Glutamatergic neuron (in vitro differentiated cells): Measurements from ENCODE around the gene FBXW7. TPM values are rescaled to one million over a fixed set of nuclear protein-coding genes. Genes with fewer than 3 reads are reported as not detected.

Experiments used
- DNase-seq: peaks from one replicate; pipeline ENCODE4 v3.0.0; 2022
- H3K27ac Mint-ChIP-seq: one replicate; pipeline ENCODE4 v1.8.0; 2020; ENCODE audit warnings: mild to moderate bottlenecking, mixed read lengths, inconsistent platforms; ENCODE audit not compliant: unreplicated experiment
- H3K27me3 Mint-ChIP-seq: one replicate; pipeline ENCODE4 v1.8.0; 2020; ENCODE audit warnings: mild to moderate bottlenecking, moderate library complexity, mixed read lengths, inconsistent platforms; ENCODE audit not compliant: unreplicated experiment
- H3K36me3 Mint-ChIP-seq: one replicate; pipeline ENCODE4 v1.8.0; 2020; ENCODE audit warnings: mild to moderate bottlenecking, mixed read lengths, inconsistent platforms; ENCODE audit not compliant: unreplicated experiment
- H3K4me1 Mint-ChIP-seq: one replicate; pipeline ENCODE4 v1.8.0; 2020; ENCODE audit warnings: mild to moderate bottlenecking, low read depth, mixed read lengths, inconsistent platforms; ENCODE audit not compliant: unreplicated experiment
- H3K4me3 Mint-ChIP-seq: one replicate; pipeline ENCODE4 v1.8.0; 2020; ENCODE audit warnings: mild to moderate bottlenecking, mixed read lengths, inconsistent platforms; ENCODE audit not compliant: unreplicated experiment
- H3K9me3 Mint-ChIP-seq: one replicate; pipeline ENCODE4 v1.8.0; 2020; ENCODE audit warnings: mild to moderate bottlenecking, moderate library complexity, mixed read lengths, inconsistent platforms; ENCODE audit not compliant: unreplicated experiment
- CTCF ChIP-seq: fragments of 200-600 bp; sonication (generic); IDR thresholded peaks from one replicate; pipeline ENCODE4 v1.5.0; 2021; ENCODE audit not compliant: partially characterized antibody, unreplicated experiment
- total RNA-seq: library from RNA; stranded (reverse); fragmentation: NEBNext Ultra II Directional; extraction: Animal tissue kit (Norgen Biotek cat#: 25700); gene quantifications from one replicate; pipeline ENCODE4 v1.2.1, GENCODE V29; 2021; ENCODE audit not compliant: unreplicated experiment

FBXW7 gene
- total RNA-seq, 1 donor from 2014 or later = 57.5 TPM

GRCh38 chr4:152364383-152364782 is 171.5 kb downstream of the FBXW7 start:
- Mint-ChIP-seq H3K4me3 (no peak overlapping the region), H3K9me3 (peaks cover 5% of the 10 kb centered on the region), H3K27me3 (no peaks in the 10 kb centered on the region), H3K27ac (no peak overlapping the region), H3K36me3 (peaks cover 8% of the 10 kb centered on the region), H3K4me1 (peaks cover 21% of the 10 kb centered on the region)
- no peak for TF ChIP-seq CTCF
- DNase-seq = no peak

- no peak for DNase-seq
- no peak for TF ChIP-seq CTCF
- peaks cover 8% of the 10 kb centered on the region for H3K36me3 Mint-ChIP-seq
- H3K4me3 Mint-ChIP-seq = no peak overlapping the region
- H3K9me3 Mint-ChIP-seq = peaks cover 5% of the 10 kb centered on the region
- H3K4me1 Mint-ChIP-seq = peaks cover 16% of the 10 kb centered on the region
- peak overlapping the region; percentile 31 for H3K27ac Mint-ChIP-seq
- no peaks in the 10 kb centered on the region for H3K27me3 Mint-ChIP-seq
Observed at GRCh38 chr4:152363904-152364303, 172.0 kb downstream of the FBXW7 start.

GRCh38 chr4:152363086-152363485 is 172.8 kb downstream of the FBXW7 start:
- no peak overlapping the region for H3K4me3 Mint-ChIP-seq
- TF ChIP-seq CTCF = no peak
- H3K27ac Mint-ChIP-seq = peak overlapping the region; percentile 40

GRCh38 chr4:152360045-152360410 is 175.9 kb downstream of the FBXW7 start:
- H3K36me3 Mint-ChIP-seq = peaks cover under 1% of the 10 kb centered on the region
- H3K27me3 Mint-ChIP-seq = no peaks in the 10 kb centered on the region
- peaks cover 10% of the 10 kb centered on the region for H3K4me1 Mint-ChIP-seq
- H3K4me3 Mint-ChIP-seq = no peak overlapping the region
- no peak for DNase-seq
- H3K27ac Mint-ChIP-seq = no peak overlapping the region
- no peak for TF ChIP-seq CTCF
- H3K9me3 Mint-ChIP-seq = no peaks in the 10 kb centered on the region

More at GRCh38 chr4:152363086-152363485, 172.8 kb downstream of the FBXW7 start:
- Mint-ChIP-seq H3K36me3 (peaks cover 8% of the 10 kb centered on the region), H3K4me1 (peaks cover 10% of the 10 kb centered on the region), H3K27me3 (no peaks in the 10 kb centered on the region), H3K9me3 (peaks cover 5% of the 10 kb centered on the region)
- DNase-seq = no peak

- Mint-ChIP-seq H3K36me3 (no peaks in the 10 kb centered on the region), H3K27ac (no peak overlapping the region), H3K4me1 (peaks cover 7% of the 10 kb centered on the region), H3K4me3 (no peak overlapping the region), H3K27me3 (no peaks in the 10 kb centered on the region), H3K9me3 (no peaks in the 10 kb centered on the region)
- no peak for TF ChIP-seq CTCF
- no peak for DNase-seq
Observed at GRCh38 chr4:152359208-152360044, 176.5 kb downstream of the FBXW7 start.
